PFSK-1 (cell line): ENCODE measurements around the gene ADAMTS14.

Experiments used
- FOXP2 ChIP-seq: optimal IDR thresholded peaks from 2 replicates; pipeline ENCODE3; 2011; ENCODE audit warnings: borderline replicate concordance, control low read depth, inconsistent platforms; ENCODE audit not compliant: insufficient read depth; ENCODE audit errors: extremely low read length, extremely low read depth
- POLR2AphosphoS5 ChIP-seq: IDR thresholded peaks from 2 replicates; pipeline ENCODE4 v1.6.1; 2012; ENCODE audit warnings: low read depth, mild to moderate bottlenecking, control low read depth, low read length, moderate library complexity
- SIN3A ChIP-seq: IDR thresholded peaks from 2 replicates; pipeline ENCODE4 v1.6.1; 2012; ENCODE audit warnings: mild to moderate bottlenecking, low read length, moderate library complexity, borderline replicate concordance; ENCODE audit not compliant: insufficient read depth
- TAF1 ChIP-seq: IDR thresholded peaks from 2 replicates; pipeline ENCODE4 v1.6.1; 2012; ENCODE audit warnings: low read length, control low read depth, borderline replicate concordance; ENCODE audit not compliant: insufficient read depth
- TF ChIP-seq, protein P1 (sequence below), 2 experiments: IDR thresholded peaks; 2 replicates each; pipeline versions ENCODE4 v1.6.1 to v1.8.0; 2011 to 2012; ENCODE audit warnings: low read depth in 2 of 2, low read length in 2 of 2, control low read depth in 1 of 2, inconsistent platforms in 1 of 2, mild to moderate bottlenecking in 1 of 2, moderate library complexity in 1 of 2; ENCODE audit not compliant: insufficient read depth in 1 of 2

ADAMTS14 gene

DNA sequence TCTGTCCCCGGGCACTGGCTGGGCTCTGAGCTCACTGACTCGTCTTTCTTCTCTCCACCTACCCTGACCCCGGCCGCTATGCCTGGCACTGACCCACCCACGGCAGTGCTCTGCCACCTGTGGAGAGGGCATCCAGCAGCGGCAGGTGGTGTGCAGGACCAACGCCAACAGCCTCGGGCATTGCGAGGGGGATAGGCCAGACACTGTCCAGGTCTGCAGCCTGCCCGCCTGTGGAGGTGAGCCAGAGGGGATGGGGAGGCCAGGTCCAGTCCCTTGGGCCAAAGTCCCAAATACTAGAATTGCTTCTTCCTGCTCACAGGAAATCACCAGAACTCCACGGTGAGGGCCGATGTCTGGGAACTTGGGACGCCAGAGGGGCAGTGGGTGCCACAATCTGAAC, 85.5 kb downstream of the ADAMTS14 start:
- TF ChIP-seq SIN3A (no peak), POLR2AphosphoS5 (no peak), FOXP2 (no peak), TAF1 (no peak)
- TF ChIP-seq, protein P1, sequence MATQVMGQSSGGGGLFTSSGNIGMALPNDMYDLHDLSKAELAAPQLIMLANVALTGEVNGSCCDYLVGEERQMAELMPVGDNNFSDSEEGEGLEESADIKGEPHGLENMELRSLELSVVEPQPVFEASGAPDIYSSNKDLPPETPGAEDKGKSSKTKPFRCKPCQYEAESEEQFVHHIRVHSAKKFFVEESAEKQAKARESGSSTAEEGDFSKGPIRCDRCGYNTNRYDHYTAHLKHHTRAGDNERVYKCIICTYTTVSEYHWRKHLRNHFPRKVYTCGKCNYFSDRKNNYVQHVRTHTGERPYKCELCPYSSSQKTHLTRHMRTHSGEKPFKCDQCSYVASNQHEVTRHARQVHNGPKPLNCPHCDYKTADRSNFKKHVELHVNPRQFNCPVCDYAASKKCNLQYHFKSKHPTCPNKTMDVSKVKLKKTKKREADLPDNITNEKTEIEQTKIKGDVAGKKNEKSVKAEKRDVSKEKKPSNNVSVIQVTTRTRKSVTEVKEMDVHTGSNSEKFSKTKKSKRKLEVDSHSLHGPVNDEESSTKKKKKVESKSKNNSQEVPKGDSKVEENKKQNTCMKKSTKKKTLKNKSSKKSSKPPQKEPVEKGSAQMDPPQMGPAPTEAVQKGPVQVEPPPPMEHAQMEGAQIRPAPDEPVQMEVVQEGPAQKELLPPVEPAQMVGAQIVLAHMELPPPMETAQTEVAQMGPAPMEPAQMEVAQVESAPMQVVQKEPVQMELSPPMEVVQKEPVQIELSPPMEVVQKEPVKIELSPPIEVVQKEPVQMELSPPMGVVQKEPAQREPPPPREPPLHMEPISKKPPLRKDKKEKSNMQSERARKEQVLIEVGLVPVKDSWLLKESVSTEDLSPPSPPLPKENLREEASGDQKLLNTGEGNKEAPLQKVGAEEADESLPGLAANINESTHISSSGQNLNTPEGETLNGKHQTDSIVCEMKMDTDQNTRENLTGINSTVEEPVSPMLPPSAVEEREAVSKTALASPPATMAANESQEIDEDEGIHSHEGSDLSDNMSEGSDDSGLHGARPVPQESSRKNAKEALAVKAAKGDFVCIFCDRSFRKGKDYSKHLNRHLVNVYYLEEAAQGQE (IDR thresholded peaks at IDR 0.05; ENCODE audit: insufficient read depth in 1 of 2, low read depth in 2 of 2, low read length in 2 of 2): no peak

DNA sequence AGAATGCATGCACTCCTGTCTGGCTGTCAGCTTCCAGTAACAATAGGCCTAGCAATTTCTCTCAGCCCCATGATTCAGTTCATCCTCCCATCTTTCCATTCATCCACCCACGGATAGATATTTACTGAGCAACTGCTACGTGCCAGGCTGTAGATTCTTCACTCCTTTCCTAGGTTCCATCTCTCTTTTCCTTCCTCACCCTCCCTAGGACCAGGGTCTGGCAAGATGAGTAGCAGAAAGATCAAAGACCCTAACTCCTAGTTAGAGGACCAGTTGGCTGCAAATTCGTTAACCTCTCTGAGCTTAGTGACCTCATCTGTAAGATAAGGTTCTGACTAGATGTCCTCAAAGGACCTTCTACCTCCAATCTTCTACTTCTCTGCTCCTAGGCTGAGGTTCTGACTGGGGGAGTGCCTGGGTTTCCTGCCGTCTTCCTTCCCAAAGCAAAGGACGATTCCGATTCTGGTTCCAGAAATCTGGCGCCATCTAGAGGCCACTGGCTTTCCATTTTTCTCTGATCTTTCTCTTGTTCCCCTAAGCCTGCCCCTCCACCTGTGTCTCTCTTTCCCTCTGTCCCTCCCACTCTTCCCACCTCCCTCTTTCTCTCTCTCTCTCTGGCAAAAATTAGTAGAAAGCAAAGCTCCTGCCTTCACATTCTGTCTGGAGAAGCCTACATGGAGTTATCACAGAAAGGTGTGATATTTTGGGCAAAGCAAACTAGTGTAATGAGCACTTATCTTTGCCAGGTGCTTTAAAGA, 86.6 kb downstream of the ADAMTS14 start:
- TF ChIP-seq, protein P1 (IDR thresholded peaks at IDR 0.05; ENCODE audit: insufficient read depth in 1 of 2, low read depth in 2 of 2, low read length in 2 of 2): no peak
- no peak for TF ChIP-seq TAF1
- TF ChIP-seq SIN3A: no peak
- no peak for TF ChIP-seq POLR2AphosphoS5
- no peak for TF ChIP-seq FOXP2

DNA sequence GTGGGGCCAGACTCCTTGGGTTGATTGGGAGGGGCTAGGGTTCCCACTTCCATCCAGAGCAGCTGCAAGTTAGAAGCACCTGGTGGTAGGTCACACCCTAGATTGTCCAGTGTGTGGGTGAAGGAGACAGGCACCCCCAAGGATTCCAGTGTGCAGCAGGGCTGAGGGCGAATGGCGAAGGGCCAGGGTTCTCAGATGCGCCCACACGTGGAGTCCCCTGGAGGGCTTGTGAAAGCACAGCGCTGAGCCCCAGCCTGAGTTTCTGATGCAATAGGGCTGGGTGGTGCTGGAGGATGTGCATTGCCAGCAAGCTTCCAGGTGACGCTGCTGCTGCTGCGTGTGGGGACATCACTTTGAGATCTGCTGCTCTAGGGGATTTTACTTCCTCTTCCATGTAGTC, 87.5 kb downstream of the ADAMTS14 start:
- no peak for TF ChIP-seq TAF1
- no peak for TF ChIP-seq SIN3A
- TF ChIP-seq, protein P1 (IDR thresholded peaks at IDR 0.05; ENCODE audit: insufficient read depth in 1 of 2, low read depth in 2 of 2, low read length in 2 of 2): no peak
- no peak for TF ChIP-seq FOXP2
- TF ChIP-seq POLR2AphosphoS5: no peak

DNA sequence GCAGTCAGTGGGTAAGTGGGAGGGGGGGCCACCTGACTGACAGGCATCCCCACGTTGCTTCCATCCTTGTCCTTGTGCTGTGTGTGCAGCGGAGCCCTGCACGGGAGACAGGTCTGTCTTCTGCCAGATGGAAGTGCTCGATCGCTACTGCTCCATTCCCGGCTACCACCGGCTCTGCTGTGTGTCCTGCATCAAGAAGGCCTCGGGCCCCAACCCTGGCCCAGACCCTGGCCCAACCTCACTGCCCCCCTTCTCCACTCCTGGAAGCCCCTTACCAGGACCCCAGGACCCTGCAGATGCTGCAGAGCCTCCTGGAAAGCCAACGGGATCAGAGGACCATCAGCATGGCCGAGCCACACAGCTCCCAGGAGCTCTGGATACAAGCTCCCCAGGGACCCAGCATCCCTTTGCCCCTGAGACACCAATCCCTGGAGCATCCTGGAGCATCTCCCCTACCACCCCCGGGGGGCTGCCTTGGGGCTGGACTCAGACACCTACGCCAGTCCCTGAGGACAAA, 88.0 kb downstream of the ADAMTS14 start:
- TF ChIP-seq, protein P1 (IDR thresholded peaks at IDR 0.05; ENCODE audit: insufficient read depth in 1 of 2, low read depth in 2 of 2, low read length in 2 of 2): no peak
- TF ChIP-seq POLR2AphosphoS5: no peak
- TF ChIP-seq FOXP2: no peak
- TF ChIP-seq SIN3A: no peak
